Middle frontal gyrus (tissue), 1 donor: ENCODE results near the gene CDC25C.

Experiments
- DNase-seq: peaks from one replicate; pipeline ENCODE4 v3.0.0-alpha.2; 2015; ENCODE audit warnings: low spot score; ENCODE audit errors: extremely low spot score

CDC25C gene

GRCh38 chr5:138331449-138332368 is at the start of gene CDC25C:
Gene CDC25C, minus strand, starts transcription at chr5:138331804. Its CDS starts 624 bp downstream, at chr5:138331180.
- peak; percentile 94 for DNase-seq

DNA sequence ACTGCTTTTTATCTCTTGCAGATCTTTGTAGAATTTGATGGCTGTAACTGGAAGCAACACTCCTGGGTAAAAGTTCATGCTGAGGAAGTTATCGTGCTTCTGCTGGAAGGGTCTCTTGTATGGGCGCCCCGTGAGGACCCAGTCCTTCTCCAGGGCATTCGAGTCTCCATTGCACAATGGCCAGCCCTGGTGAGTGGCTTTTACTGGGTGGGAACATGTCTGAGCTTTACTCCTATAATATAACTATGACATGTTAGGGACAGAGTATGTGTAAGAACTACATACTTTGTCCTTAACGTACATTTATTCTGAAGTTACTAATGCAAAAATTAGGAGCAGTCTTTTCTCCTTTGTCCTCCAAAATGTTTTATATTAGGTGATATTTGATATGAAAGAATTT is 41.0 kb upstream of the CDC25C start:
- no peak for DNase-seq

DNA sequence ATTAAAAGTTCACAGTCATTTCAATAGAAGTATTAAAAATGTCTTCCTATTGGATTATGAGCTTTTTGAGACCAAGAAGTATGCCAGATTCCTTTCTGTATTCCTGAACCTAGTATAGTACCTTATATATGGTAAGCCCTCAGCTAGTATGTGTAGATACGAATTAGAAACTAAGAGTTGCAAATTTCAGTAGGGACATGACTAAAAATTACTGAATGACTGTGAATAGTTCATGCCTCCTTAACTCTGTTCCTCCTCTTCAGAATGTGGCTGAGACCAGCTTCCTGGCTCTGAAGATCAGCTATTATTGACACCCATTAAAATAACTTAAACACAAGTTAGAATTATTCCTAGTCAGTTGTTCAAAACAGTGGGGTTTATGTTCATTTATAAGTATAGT is 40.6 kb upstream of the CDC25C start:
- no peak for DNase-seq

DNA sequence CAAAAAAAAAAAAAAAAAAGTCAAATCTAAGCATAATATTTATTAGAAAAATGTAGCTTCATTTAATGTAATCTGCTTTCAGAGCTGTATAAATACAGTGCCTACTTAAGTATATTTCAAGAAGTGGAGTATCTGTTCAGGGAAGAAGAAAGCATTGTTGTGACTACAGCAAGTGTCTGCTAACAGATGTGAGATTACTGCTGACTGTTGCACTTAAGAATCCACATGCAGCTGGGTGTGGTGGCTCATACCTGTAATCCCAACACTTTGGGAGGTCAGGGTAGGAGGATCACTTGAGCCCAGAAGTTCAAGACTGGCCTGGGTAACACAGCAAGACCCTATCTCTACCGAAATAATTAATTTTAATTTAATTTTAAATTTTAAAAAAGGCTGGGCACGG is 39.9 kb upstream of the CDC25C start:
- DNase-seq: no peak

- DNase-seq: no peak
Observed at GRCh38 chr5:138370537-138370936, 38.9 kb upstream of the CDC25C start.

DNA sequence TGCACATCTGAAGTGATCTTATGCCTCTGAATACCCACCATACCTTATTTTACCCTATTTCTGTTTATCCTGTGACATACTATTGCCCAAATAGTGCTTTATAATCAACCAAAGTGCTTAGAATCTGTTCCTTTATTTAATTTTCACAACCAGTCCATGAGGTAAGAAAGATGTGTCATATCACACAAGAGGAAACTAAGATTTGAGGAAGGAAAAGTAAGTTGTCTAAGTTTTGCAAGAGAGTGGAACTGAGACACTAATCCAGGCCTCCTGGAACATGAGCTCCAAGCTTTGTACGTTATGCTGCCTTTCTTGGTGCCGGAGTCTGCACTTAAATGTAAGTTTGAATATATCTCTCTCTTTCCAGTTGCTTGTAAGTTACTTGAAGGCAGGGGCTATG is 38.1 kb upstream of the CDC25C start:
- no peak for DNase-seq

- no peak for DNase-seq
Observed at GRCh38 chr5:138369261-138369660, 37.7 kb upstream of the CDC25C start.

DNA sequence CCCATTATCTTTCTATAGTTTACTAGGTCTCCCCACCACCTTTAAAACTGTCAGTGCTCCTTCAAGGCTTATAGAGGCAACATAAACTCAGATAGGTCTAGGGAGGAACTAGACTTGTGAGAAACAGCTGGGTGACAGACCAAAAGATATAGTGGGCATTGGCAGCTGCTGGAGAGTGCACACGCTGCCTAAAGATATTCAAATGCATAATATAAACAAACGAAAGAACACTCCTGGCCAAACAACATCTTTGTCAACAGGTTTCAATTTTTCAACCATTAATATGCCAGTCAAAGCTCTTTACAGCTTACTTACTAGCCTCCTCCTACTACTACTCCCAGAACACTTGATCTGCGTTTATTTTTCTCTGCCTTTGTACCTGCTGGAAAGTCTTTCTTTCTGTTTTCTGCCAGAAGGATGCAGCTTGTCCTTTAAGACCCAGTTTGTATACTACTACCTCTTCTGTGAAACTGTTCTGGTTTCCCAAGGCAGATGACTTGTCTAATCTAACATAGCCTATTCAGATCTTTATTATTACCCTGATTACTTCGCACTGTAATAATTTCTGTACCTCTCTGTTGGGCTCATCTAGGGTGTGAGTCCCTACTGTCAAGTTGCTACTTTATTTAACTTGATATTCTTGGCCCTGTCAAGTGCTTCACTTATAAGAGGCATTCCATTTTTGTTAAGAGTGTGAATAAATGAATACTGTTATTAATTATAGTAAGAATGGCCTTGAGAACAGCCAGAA is 35.2 kb upstream of the CDC25C start:
- no peak for DNase-seq

- DNase-seq: no peak
Observed at GRCh38 chr5:138364576-138364975, 33.0 kb upstream of the CDC25C start.

DNA sequence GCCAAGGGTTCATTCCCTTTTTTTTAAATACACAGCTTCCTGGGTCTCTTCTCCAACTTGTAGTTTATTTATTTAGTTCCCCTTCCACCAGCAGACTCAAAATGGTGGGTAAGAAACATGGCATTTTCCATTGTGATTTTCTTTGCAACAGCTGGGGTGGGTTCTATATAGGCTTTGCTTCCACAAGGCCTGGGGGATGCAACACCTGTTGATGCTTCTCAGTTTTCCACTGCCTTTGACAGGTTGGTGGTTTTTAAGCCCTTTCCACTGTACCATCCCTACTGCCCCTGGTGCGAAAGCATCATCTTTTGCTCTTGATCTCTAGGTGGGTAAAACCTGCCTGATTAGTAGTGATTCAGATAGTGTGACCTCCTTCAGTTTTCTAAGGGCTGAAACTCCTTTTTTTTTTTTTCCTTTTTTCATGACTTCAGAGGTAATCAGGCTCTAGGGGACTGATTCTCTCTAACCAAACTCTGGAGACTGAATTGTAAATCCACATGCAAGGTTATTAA is 29.4 kb upstream of the CDC25C start:
- DNase-seq: no peak

- DNase-seq: no peak
Observed at GRCh38 chr5:138359621-138360020, 28.0 kb upstream of the CDC25C start.

DNA sequence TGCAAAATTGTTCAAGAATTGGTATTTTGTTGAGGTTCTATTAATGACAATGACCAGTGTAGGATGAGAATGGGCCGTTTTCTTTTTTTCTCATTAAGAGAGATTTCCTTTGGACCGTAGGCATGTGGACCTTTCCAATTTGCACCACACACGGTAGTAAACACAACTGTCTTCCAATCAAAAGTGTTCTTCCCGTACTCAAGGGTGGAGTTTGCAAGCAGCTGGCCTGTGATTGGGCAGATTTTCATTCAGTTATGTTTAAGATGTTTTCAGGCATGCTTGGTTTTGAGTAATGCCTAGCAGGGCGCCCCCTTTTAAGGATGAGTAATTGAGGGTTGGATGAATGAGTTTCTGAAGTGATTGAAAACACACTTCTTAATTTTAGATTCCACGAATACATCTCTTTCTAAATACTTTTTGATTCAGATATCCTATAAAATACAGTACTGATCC is 23.3 kb upstream of the CDC25C start:
- DNase-seq: no peak

- DNase-seq: no peak
Observed at GRCh38 chr5:138354387-138354786, 22.8 kb upstream of the CDC25C start.

DNA sequence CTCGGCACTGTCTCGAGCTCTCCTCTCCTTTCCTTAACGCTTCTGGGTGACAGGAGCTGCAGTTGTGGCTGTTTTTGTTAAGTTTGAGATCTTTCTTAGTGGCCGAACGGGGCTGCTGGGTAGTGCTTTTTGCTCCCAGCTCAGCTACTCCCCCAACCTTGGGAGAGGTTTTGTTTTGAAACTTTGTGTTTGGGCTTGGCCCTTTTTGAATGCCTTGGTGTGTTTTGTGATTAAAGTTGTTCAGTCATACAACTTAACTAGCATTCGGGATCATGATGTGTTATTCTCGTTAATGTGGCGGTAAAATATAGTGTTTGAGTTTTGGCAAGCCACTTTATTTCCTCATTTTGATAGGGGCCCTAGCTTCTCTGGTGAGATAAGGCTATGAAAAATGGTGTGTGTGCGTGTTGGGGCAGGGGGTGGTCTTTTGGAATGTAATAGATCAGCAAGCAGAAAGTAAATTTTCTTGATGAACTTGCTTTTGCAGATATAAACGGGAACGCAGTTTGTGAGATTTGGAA is 22.0 kb upstream of the CDC25C start:
- no peak for DNase-seq

- no peak for DNase-seq
Observed at GRCh38 chr5:138352722-138353559, 21.3 kb upstream of the CDC25C start.

GRCh38 chr5:138352071-138352721 is 20.6 kb upstream of the CDC25C start, which contains the start of gene KDM3B:
Gene KDM3B, plus strand, starts transcription at chr5:138352685. Its CDS starts 111 bp downstream, at chr5:138352796.
- peak; percentile 59 for DNase-seq

- DNase-seq: no peak
Observed at GRCh38 chr5:138351517-138351916, 19.9 kb upstream of the CDC25C start.

GRCh38 chr5:138351056-138351455 is 19.5 kb upstream of the CDC25C start:
- DNase-seq: no peak

DNA sequence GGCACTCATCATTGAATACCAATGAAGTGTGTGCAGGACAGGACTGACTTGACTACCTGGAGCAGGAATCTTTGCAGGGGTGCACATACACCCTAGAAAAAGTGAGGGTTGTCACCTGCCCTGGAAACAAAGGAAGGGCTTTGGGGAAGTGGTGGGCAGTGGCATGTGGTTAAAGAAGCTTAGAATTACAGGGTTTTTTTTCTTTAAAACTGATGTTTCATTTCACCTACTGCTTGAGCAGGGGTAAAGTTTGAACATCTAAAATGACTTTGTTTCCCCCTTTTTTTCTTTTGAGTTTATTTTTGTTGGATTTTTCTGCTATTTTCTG is 18.9 kb upstream of the CDC25C start:
- no peak for DNase-seq

DNA sequence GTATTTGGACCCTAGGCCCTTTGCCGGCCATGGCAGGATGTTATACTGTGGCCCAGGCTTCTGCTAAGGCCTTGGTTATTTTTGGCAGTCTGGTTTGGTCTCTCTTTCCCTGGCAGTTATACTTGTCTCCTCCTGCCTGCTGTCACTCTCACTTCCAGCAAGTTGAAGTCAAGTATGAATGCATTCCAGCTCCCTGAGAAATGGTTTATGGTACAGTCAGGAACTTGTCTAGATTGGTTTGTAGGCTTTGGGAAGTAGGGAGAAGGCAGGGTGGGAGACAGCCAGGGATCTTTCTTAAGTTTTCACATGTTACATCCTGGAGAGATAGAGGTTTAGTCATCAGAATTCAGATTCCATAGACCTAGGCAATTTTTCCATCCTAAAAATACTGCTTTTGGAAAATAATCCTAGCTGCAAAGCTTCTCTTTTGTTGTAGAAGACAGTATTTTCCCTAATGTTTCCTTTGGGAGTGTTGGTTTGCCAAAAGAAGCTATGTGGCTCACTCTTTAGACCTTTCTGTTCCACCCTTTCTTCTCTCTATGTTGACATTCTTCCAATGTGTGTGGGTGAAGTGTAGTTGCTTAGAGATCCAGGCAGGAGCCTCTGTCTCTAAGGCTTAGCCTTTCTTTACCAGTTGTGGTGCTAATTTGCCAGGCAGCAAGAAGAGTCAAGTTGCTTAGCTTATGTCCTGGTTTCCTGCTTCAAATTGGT is 18.4 kb upstream of the CDC25C start:
- DNase-seq: no peak
